H1 (cell line): ENCODE measurements around the gene PCGF3. TPM values are rescaled to one million over a fixed set of nuclear protein-coding genes. Genes with fewer than 3 reads are reported as not detected.

ENCODE experiments used
- CTCF ChIA-PET: fragments of 300-600 bp; sonication (Branson Sonifier 250); formaldehyde crosslinking; loops from one replicate; lab custom pipeline; 2021; ENCODE audit not compliant: partially characterized antibody; lab: Charles Lee
- POLR2A ChIA-PET: fragments of 300-600 bp; sonication (Branson Sonifier 250); formaldehyde crosslinking; loops from one replicate; lab custom pipeline; 2021; ENCODE audit warnings: inconsistent platforms; ENCODE audit not compliant: partially characterized antibody; lab: Charles Lee
- DNase-seq, 2 experiments: peaks; one replicate each; pipeline versions ENCODE4 v3.0.0 to v3.0.0-alpha.2; 2010 to 2022; ENCODE audit warnings: low spot score in 2 of 2, low read depth in 1 of 2, mixed read lengths in 1 of 2
- FAIRE-seq: peaks from 2 replicates; lab custom pipeline; 2011; peaks lifted over from hg19 to GRCh38; lab: Jason Lieb, UNC
- H2AFZ ChIP-seq: 2 replicates; pipeline ENCODE4 v1.8.1; 2012; ENCODE audit warnings: low read length, inconsistent platforms
- H2AK5ac ChIP-seq: 2 replicates; pipeline ENCODE4 v1.6.1; 2013; ENCODE audit warnings: low read depth, low read length
- H2BK120ac ChIP-seq: replicated peaks from 2 replicates; pipeline ENCODE3; 2013; ENCODE audit warnings: low read depth, low read length, inconsistent platforms
- H2BK12ac ChIP-seq: 2 replicates; pipeline ENCODE4 v1.6.1; 2013; ENCODE audit warnings: low read depth, low read length
- H2BK15ac ChIP-seq: 2 replicates; pipeline ENCODE4 v1.6.1; 2013; ENCODE audit warnings: low read length
- H2BK20ac ChIP-seq: 2 replicates; pipeline ENCODE4 v1.6.1; 2013; ENCODE audit warnings: low read length
- H2BK5ac ChIP-seq: 2 replicates; pipeline ENCODE4 v1.6.1; 2013; ENCODE audit warnings: low read depth, low read length
- H3K14ac ChIP-seq: 2 replicates; pipeline ENCODE4 v1.6.1; 2013; ENCODE audit warnings: inconsistent platforms; ENCODE audit not compliant: insufficient read length
- H3K18ac ChIP-seq: 2 replicates; pipeline ENCODE4 v1.6.1; 2013; ENCODE audit warnings: low read length; ENCODE audit errors: extremely low read depth
- H3K23ac ChIP-seq: 2 replicates; pipeline ENCODE4 v1.6.1; 2013; ENCODE audit warnings: inconsistent platforms; ENCODE audit not compliant: insufficient read length
- H3K23me2 ChIP-seq: 2 replicates; pipeline ENCODE4 v1.6.1; 2013; ENCODE audit warnings: low read depth, low read length
- H3K27ac ChIP-seq: 2 replicates; pipeline ENCODE4 v1.6.1; 2011; ENCODE audit warnings: low read depth, low read length, inconsistent platforms
- H3K27me3 ChIP-seq, 4 experiments: replicated peaks in 1 of 4; 1 replicate in 1 of 4; 2 replicates in 3 of 4; pipeline versions ENCODE4 v1.6.1 to v1.8.1; 2011 to 2013; ENCODE audit warnings: low read length in 3 of 4, mild to moderate bottlenecking in 3 of 4, inconsistent platforms in 2 of 4, mixed read lengths in 2 of 4, moderate library complexity in 1 of 4; ENCODE audit not compliant: control insufficient read depth in 3 of 4, insufficient read depth in 3 of 4; ENCODE audit errors: extremely low read depth in 1 of 4
- H3K36me3 ChIP-seq, 4 experiments: 2 replicates each; pipeline versions ENCODE4 v1.6.1 to v1.8.1; 2011 to 2013; ENCODE audit warnings: mild to moderate bottlenecking in 4 of 4, low read length in 3 of 4, moderate library complexity in 2 of 4, control low read depth in 1 of 4, inconsistent platforms in 1 of 4; ENCODE audit not compliant: insufficient read depth in 4 of 4, control insufficient read depth in 2 of 4
- H3K4ac ChIP-seq: replicated peaks from 2 replicates; pipeline ENCODE3; 2013; ENCODE audit warnings: low read length, low read depth, mixed read lengths, inconsistent platforms; ENCODE audit not compliant: insufficient read length
- H3K4me1 ChIP-seq, 4 experiments: replicated peaks in 1 of 4; 1 replicate in 1 of 4; 2 replicates in 3 of 4; pipeline versions ENCODE4 v1.6.1 to v1.8.1; 2011 to 2013; ENCODE audit warnings: low read length in 3 of 4, inconsistent platforms in 2 of 4, mixed read lengths in 1 of 4; ENCODE audit not compliant: insufficient read depth in 4 of 4, control insufficient read depth in 3 of 4
- H3K4me2 ChIP-seq, 2 experiments: 2 replicates each; pipeline versions ENCODE4 v1.6.1 to v1.8.1; 2011 to 2013; ENCODE audit warnings: low read depth in 2 of 2, low read length in 2 of 2, control low read depth in 1 of 2, inconsistent platforms in 1 of 2, mild to moderate bottlenecking in 1 of 2; ENCODE audit not compliant: insufficient read depth in 1 of 2
- H3K4me3 ChIP-seq, 4 experiments: fragments of 200-600, 300-600 bp in 1 of 4; sonication (generic), shearing (Covaris generic), sonication (Bioruptor Twin) in 1 of 4; 2 replicates each; pipeline versions ENCODE4 v1.5.1 to v1.8.1; 2011 to 2016; ENCODE audit warnings: low read length in 4 of 4, low read depth in 3 of 4, control low read depth in 2 of 4, inconsistent platforms in 2 of 4, mild to moderate bottlenecking in 2 of 4, mixed read lengths in 1 of 4, moderate library complexity in 1 of 4; ENCODE audit not compliant: insufficient read depth in 2 of 4; ENCODE audit errors: extremely low read depth in 1 of 4
- H3K56ac ChIP-seq: replicated peaks from 2 replicates; pipeline ENCODE3; 2013; ENCODE audit warnings: low read depth, mild to moderate bottlenecking, mixed read lengths, low read length, inconsistent platforms; ENCODE audit not compliant: insufficient read length
- H3K79me1 ChIP-seq: 2 replicates; pipeline ENCODE4 v1.6.1; 2013; ENCODE audit warnings: low read depth, low read length, control low read depth
- H3K79me2 ChIP-seq, 2 experiments: 2 replicates each; pipeline versions ENCODE4 v1.6.1 to v1.8.1; 2012 to 2013; ENCODE audit warnings: low read length in 2 of 2, mild to moderate bottlenecking in 2 of 2, inconsistent platforms in 1 of 2; ENCODE audit not compliant: insufficient read depth in 2 of 2, control insufficient read depth in 1 of 2
- H3K9ac ChIP-seq, 4 experiments: replicated peaks in 1 of 4; 1 replicate in 1 of 4; 2 replicates in 3 of 4; pipeline versions ENCODE4 v1.6.1 to v1.8.1; 2011 to 2013; ENCODE audit warnings: low read depth in 3 of 4, low read length in 3 of 4, control low read depth in 2 of 4, mild to moderate bottlenecking in 2 of 4, moderate library complexity in 2 of 4, inconsistent platforms in 1 of 4; ENCODE audit errors: extremely low read depth in 1 of 4
- H3K9me3 ChIP-seq, 2 experiments: 2 replicates each; pipeline versions ENCODE4 v1.6.1 to v1.8.1; 2012 to 2013; ENCODE audit warnings: mild to moderate bottlenecking in 2 of 2, moderate library complexity in 2 of 2, control low read depth in 1 of 2, inconsistent platforms in 1 of 2, low read depth in 1 of 2, low read length in 1 of 2, mixed read lengths in 1 of 2; ENCODE audit not compliant: insufficient read depth in 2 of 2
- H4K20me1 ChIP-seq, 2 experiments: replicated peaks in 1 of 2; 2 replicates each; pipeline versions ENCODE3 to v1.8.1; 2011 to 2013; ENCODE audit warnings: inconsistent platforms in 2 of 2, low read length in 2 of 2, mild to moderate bottlenecking in 1 of 2; ENCODE audit not compliant: insufficient read depth in 2 of 2, control insufficient read depth in 1 of 2
- H4K5ac ChIP-seq: 2 replicates; pipeline ENCODE4 v1.6.1; 2013; ENCODE audit warnings: low read length, low read depth, mixed read lengths, inconsistent platforms; ENCODE audit not compliant: insufficient read length
- H4K8ac ChIP-seq: 2 replicates; pipeline ENCODE4 v1.8.0; 2013; ENCODE audit warnings: mild to moderate bottlenecking, moderate library complexity, low read length, inconsistent platforms; ENCODE audit not compliant: insufficient read depth; ENCODE audit errors: extremely low read depth
- H4K91ac ChIP-seq: replicated peaks from 2 replicates; pipeline ENCODE3; 2013; ENCODE audit warnings: low read length, mixed read lengths, inconsistent platforms; ENCODE audit not compliant: insufficient read length
- POLR2AphosphoS5 ChIP-seq: IDR thresholded peaks from 2 replicates; pipeline ENCODE4 v1.6.1; 2011; ENCODE audit warnings: low read depth, low read length
- USF2 ChIP-seq: IDR thresholded peaks from 2 replicates; pipeline ENCODE4 v1.6.1; 2011; ENCODE audit warnings: low read length, improper control_type of control experiment
- YY1 ChIP-seq: IDR thresholded peaks from 2 replicates; pipeline ENCODE4 v1.6.1; 2011; ENCODE audit warnings: low read depth, mild to moderate bottlenecking, low read length
- WGBS, 2 experiments: shearing (Covaris generic) in 1 of 2; methylation state at CpG; one replicate each; pipeline versions ENCODE4 v1.1.6 to v1.1.7; 2013 to 2015; ENCODE audit warnings: low lambda C conversion rate in 2 of 2, mixed read lengths in 2 of 2, inconsistent platforms in 1 of 2, low coverage in 1 of 2, missing lambda C conversion rate in 1 of 2; ENCODE audit not compliant: insufficient replicate concordance in 2 of 2, insufficient coverage in 1 of 2, insufficient read length in 1 of 2; ENCODE audit errors: extremely low coverage in 1 of 2, missing lambda C conversion rate in 1 of 2; 5-methylcytosine and 5-hydroxymethylcytosine counted together
- polyA plus RNA-seq, 7 experiments: library from polyadenylated mRNA; depleted of rRNA in 3 of 7; stranded (reverse) in 5 of 7; unstranded in 2 of 7; fragments of >200 nt in 5 of 7; fragments of 200-250 nt in 2 of 7; gene quantifications; 1 replicate in 5 of 7; 2 replicates in 1 of 7; 4 replicates in 1 of 7; pipeline versions ENCODE4 v1.2.1 to v1.2.3, GENCODE V29; 2011 to 2013; ENCODE audit warnings: missing spikeins in 2 of 7, mixed read lengths in 2 of 7
- total RNA-seq: library from RNA; stranded (reverse); fragmentation: NEBNext Ultra II Directional; extraction: Animal tissue kit (Norgen Biotek cat#: 25700); gene quantifications from 2 replicates; pipeline ENCODE4 v1.2.1, GENCODE V29; 2021
- TF ChIP-seq, protein P1 (sequence below): IDR thresholded peaks from 2 replicates; pipeline ENCODE4 v1.6.1; 2011; ENCODE audit warnings: low read depth, mild to moderate bottlenecking, low read length; ENCODE audit not compliant: insufficient read depth

The PCGF3 gene
- total and polyA plus RNA-seq, 2 of the 8 experiments (the other 6 are each of a cell fraction or from before 2014, with no cell fraction given), result 52.7 to 52.9 TPM

GRCh38 chr4:804804-805203 is 99.2 kb downstream of the PCGF3 start:
- H3K27ac ChIP-seq, result no peak overlapping the region
- no peak for TF ChIP-seq USF2
- TF ChIP-seq POLR2AphosphoS5, result no peak
- TF ChIP-seq, protein P1, sequence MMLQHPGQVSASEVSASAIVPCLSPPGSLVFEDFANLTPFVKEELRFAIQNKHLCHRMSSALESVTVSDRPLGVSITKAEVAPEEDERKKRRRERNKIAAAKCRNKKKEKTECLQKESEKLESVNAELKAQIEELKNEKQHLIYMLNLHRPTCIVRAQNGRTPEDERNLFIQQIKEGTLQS, result no peak
- TF ChIP-seq YY1, result peak; percentile 97
- no peaks in the 10 kb centered on the region for H3K36me3 ChIP-seq

More at GRCh38 chr4:804804-805203, 99.2 kb downstream of the PCGF3 start:
- no peak overlapping the region for H2BK12ac ChIP-seq
- no peak overlapping the region for H3K9ac ChIP-seq
- peaks cover 0 to 5% of the 10 kb centered on the region in 2 experiments; a peak in 1 of 4 replicates for H3K9me3 ChIP-seq
- ChIA-PET CTCF (interaction anchor here (1.0 to 1.2 kb wide), 2 partner anchors 10 to 23 kb away, joined by 3 read pairs; no protein-coding TSS in a partner anchor), POLR2A (no interaction called here)
- FAIRE-seq (no peak), DNase-seq (no peak)
- H3K4ac ChIP-seq, result no peak overlapping the region
- H3K79me1 ChIP-seq, result no peaks in the 10 kb centered on the region; the same call in 1 of the 2 replicates
- H3K4me1 ChIP-seq, result no peaks in the 10 kb centered on the region
- H4K8ac ChIP-seq, result peak overlapping the region; percentile 16; the same call in 1 of the 2 replicates
- H3K79me2 ChIP-seq, result no peaks in the 10 kb centered on the region
- no peak overlapping the region for H3K4me3 ChIP-seq
- H2AFZ ChIP-seq, result no peak overlapping the region
- 94% methylated on average over 31 of the region's 44 CpGs; no CpG with 5 or more reads in 1 of the 2 experiments for WGBS, 2 experiments
- H3K23me2 ChIP-seq, result no peaks in the 10 kb centered on the region
- no peaks in the 10 kb centered on the region for H4K20me1 ChIP-seq
- no peak overlapping the region for H2BK15ac ChIP-seq
- no peak overlapping the region for H2BK5ac ChIP-seq
- no peak overlapping the region for H3K4me2 ChIP-seq
- H3K14ac ChIP-seq, result no peak overlapping the region
- no peak overlapping the region for H3K23ac ChIP-seq
- no peak overlapping the region for H3K56ac ChIP-seq
- no peak overlapping the region for H3K18ac ChIP-seq
- H2BK120ac ChIP-seq, result no peak overlapping the region
- H2AK5ac ChIP-seq, result no peak overlapping the region
- no peak overlapping the region for H4K91ac ChIP-seq
- no peak overlapping the region for H4K5ac ChIP-seq
- no peak overlapping the region for H2BK20ac ChIP-seq
- H3K27me3 ChIP-seq, result peaks cover 2 to 21% (median 13%) of the 10 kb centered on the region in 4 experiments; a peak in 5 of 7 replicates
